SK-N-SH treated with all-trans-retinoic acid at 6 μM for 48 hours (cell line): ENCODE measurements around the gene TGFBR2.

ENCODE experiments used
- BACH2 ChIP-seq: fragments of 250-450 bp; sonication (Bioruptor Pico); IDR thresholded peaks from 2 replicates; pipeline ENCODE4 v1.9.0; 2021; ENCODE audit warnings: mild to moderate bottlenecking, borderline replicate concordance
- OSR1 ChIP-seq: fragments of 250-450 bp; sonication (Bioruptor Pico); IDR thresholded peaks from 2 replicates; pipeline ENCODE4 v1.8.0; 2022; ENCODE audit warnings: moderate library complexity, mild to moderate bottlenecking, inconsistent platforms

DNA sequence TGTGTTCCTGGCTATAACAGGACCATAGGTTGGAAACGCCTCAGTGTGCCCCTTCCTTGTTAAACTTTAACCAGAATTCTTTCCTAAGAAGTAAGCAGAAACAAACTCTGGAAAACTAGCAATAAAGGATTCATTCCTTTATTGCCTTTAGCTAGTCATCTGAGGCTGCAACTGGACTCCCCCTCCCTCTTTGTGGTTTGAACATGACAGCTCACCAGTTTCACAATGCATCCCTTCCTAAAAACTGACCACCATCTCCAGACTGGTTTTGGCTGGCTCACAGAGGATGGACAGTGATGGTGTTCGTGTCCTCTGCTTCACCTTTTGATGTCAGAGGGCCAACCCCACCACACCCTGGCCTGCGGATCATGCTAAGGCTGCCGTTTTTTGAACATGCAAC is 27.9 kb upstream of the TGFBR2 start:
- no peak for TF ChIP-seq OSR1 (CRISPR knock-in tag)
- TF ChIP-seq BACH2 = no peak
